Right renal cortex interstitium (tissue), 3 donors: Measurements from ENCODE around the gene CCL22. TPM values are rescaled to one million over a fixed set of nuclear protein-coding genes. Genes with fewer than 3 reads are reported as not detected.

Source experiments
- DNase-seq, 3 donors: peaks; one replicate each; pipeline ENCODE4 v3.0.0-alpha.2; 2013; ENCODE audit warnings: low read depth in 3 of 3, low spot score in 2 of 3
- polyA plus RNA-seq, 3 donors: library from polyadenylated mRNA; unstranded; fragments of 120-200 nt; gene quantifications; one replicate each; pipeline ENCODE4 v1.2.1, GENCODE V29; 2013; ENCODE audit not compliant: insufficient read length in 3 of 3

The CCL22 gene
- polyA plus RNA-seq, 3 donors, result 0.06 to 0.10 (median 0.07) TPM

DNA sequence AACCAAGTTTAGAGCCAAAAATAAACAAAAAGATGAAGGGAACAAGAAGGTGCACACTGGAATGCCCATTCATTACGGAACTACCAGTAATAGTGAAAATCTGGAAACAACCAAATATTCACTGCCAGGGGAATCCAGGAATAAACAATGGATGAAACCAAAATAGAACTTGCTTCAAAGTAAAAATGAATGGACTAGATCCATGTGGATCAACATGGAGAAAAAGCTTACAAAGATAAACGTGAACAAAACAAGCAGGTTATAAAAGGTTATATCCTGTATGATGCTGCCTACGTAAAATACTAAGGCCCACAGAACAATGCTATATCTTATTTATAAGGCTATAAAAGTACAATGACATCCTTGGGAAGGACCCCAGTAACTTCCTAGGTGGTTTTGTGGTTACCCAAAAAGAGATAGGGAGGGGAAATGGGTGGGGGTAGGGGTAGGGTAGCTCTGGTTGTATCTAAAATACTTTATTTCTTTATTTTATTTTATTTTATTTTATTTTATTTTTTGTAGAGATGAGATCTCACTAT is 12.8 kb upstream of the CCL22 start:
- DNase-seq, result no peak

DNA sequence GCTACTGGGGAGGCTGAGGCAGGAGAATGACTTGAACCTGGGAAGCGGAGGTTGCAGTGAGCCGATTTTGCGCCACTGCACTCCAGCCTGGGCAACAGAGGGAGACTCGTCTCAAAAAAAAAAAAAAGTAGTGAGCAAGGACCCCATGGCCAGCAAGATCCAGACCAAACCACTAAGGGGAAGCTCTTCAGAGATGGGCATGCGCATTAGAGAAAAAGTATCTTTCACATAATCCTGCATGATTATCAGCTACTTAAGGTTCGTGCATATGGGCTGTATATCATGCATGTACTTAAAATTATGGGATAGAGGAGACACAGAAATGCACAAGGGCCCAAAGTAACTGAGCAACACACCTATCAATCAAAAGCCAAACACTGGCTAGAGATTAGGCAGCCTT is 10.7 kb upstream of the CCL22 start:
- no peak for DNase-seq

DNA sequence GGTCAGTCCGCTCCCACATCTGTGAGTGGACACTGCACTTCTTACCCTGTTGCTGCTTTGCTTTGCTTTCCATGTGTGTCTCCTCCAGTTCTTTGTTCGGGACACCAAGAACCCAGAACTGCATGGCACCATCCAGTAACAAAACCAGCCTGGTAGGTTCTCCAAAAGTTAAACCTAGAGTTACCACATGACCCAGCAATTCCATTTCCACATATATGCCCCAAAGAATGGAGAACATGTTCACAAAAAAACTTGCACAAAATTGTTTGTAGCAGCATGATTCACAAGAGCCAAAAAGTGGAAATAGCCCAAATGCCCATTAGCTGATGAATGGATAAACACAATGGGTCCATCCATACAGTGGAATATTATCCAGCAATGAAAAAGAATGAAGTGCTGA is 10.3 kb upstream of the CCL22 start:
- no peak for DNase-seq

DNA sequence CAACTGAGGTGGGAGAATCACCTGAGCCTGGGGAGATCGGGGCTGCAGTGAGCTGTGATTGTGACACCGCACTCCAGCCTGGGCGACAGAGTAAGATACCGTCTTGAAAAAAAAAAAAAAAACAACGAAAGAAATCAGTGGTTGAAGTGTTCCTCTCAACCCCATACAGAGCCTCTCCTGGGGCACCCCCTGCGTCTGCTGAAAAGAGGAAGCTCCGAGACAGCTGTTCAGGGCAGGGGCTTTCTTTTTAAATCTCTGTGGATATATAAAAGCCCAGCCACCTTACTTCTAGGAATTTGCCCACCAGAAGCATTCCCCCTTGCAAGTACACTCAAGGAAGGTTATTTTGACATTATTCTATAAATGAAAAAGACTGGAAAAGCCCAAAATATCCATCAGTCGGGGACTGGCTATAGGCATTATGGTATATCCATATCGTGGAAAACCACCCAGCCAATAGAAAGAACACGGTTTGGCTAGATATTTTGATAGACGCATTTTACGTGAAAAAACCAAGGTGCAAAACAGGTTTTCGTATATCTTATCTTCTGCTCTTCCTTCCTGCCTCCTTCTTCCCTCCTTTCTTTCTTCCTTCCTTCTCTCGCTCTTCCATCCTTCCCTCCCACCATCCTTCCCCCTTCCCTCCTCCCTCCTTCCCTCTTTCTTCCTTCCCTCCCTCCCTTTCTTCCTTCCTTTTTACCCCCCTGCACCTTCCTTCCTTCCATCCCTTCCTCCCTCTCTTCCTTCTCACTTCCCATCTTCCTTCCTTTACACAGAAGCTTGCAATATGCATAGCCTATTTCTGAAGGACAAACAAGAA is 9.2 kb upstream of the CCL22 start:
- DNase-seq, result no peak

DNA sequence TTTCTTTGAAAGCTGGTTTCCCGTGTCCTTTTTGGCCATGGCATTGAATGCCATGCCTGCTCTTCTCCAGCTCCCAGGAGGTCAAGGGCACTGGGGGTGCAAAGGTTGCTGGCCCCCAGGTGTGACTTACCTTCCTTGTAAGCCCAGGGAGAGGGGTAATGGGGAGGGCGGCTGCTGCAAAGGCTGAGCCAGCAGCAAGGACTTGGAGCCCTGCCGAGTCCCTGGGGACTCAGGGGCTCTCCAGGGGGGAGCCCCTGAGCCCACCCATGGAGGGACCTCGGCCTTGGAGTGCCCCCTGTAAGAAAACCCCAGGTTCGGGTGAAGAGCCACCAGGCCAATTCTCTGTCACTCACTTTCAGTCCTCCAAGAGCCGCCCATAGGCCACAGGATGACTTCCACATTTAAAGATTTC is 5.9 kb upstream of the CCL22 start:
- no peak for DNase-seq

DNA sequence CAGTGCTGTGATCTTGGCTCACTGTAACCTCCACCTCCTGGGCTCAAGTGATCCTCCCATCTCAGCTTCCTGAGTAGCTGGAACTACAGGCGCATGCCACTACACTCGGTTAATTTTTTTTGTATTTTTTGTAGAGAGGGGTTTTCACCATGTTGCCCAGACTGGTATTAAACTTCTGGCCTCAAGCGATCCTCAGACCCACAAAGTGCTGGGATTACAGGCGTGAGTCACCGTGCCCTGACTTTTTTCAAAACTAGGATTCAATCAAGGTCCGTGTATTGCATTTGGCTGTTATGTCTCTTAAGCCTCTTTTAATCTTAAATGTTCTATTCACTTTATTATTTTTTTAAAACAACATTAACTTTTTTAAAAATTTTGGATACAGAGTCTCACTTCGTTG is 4.3 kb upstream of the CCL22 start:
- no peak for DNase-seq

DNA sequence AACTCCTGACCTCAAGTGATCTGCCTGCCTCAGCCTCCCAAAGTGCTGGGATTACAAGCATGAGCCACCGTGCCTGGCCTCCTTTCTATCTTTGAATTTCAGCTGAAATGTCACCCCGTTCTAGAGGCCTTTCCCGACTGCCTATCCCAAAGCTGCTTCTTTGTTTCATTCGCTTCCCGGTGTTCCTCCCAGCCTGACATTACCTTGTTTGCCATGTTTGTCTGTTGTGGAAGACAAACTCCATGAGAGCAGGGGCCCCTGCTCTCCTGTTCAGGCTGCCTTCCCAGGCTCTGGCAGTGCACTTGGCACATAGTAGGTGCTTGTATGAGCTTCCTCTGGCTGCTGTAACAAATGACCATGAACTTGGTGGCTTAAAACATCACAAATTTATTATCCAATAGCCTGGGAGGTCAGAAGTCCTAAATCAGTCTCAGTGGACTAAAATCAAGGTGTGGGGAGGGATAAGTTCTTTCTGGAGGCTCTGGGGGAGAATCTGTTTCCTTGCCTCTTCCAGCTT is 2.6 kb upstream of the CCL22 start:
- DNase-seq, result no peak

DNA sequence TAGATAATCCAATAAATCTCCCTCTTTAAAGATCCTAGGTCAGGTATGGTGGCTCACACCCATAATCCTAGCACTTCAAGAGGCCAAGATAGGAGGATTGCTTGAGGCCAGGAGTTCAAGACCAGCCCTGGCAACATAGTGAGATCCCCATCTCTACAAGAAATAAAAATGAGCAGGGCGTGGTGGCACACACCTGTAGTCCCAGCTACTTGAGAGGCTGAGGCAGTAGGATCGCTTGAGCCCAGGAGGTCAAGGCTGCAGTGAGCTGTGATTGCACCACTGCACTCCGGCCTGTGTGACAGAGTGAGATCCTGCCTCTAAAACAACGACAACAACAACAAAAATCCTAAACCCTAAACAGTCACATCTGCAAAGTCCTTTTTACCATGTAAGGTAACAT is 2.0 kb upstream of the CCL22 start:
- DNase-seq, result no peak

DNA sequence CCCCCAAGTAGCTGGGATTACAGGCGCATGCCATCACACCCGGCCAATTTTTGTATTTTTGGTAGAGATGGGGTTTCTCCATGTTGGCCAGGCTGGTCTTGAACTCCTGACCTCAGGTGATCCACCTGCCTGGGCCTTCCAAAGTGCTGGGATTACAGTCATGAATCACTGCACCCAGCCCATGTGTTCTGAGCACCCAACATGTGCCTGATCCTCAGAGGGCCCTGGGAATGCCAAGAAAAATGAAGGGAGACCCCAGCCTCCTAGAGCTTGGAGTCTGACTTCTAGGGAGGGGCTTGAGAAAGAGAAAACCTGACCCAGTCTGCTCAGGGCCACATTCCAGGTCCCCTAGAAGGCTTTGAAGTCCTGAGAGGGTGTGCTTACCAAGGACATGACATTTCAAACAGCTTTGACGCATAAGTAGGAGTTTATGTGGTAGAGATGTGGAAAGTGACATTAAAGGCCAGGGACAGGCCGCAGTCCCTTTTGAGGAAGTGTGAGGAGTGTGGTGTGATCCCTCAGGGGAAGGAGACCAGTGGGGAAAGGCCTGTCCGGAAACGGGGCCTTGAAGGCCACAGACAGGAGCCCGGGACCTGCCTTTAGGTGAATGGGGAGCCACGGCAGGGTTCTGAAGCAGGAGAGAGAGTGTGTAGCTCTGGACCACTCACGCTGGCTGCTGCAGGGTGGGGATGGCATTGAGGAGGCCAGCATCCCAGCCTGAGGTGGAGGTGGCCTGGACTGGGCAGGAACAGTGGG is 1.1 kb upstream of the CCL22 start:
- no peak for DNase-seq

DNA sequence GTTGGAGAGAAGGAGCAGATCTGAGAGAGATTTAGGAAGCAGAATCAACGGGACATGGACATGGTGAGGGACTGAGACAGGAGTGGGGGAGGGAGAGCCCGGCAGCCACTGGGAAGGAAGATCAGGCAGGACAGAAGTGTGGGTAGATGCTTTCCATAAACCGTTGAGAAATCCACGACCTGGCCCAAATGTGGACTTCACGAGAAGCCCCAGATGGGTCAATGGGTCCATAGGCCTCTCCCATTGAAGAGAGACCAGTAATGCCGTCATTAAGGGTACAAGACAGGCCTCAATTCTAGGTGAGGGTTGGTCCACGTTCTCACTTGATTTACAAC is 530 bp upstream of the CCL22 start:
- no peak for DNase-seq

DNA sequence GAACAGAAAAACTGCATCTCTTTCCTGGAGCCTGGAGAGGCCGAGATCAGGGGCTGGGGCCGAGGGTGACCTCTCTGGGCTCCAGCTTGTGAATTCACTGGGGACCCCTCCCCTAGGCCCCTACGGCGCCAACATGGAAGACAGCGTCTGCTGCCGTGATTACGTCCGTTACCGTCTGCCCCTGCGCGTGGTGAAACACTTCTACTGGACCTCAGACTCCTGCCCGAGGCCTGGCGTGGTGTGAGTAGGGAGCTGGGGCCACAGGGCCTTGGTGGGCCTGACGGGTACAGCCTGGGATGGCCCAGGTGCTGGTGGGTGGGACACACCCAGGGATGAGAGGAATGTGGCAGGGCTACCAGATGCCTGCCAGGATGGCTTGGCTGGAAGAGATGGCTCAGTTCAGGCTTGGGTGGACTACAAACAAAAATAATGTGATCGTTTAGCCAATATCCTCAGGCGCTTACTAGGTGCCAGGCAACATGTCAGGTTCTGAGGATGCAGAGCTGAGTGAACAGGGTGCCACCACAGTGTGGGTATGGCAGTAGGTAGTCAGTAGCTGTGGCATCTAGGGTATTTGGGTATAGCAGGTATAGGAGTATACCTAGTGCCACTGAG is 1.8 kb downstream of the CCL22 start:
- no peak for DNase-seq

DNA sequence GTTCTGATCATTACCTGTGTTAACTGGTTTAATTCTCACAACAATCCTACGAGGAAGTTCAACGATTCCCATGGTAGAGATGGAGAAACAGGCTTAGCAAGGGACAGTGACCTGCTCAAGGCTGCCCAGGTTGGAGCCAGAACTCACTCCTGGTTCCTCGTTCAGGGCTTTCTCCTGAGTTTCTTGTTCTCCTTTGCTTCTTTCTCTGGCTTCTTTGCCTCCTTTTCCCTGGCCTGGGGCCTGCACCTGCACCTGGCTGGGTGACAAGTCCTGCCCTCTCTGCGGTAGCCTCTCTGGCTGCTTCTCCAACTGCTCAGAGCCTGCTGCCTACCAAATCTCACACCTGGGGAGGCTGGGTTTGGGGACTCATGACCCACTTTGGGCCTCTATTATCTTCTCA is 2.8 kb downstream of the CCL22 start:
- no peak for DNase-seq

DNA sequence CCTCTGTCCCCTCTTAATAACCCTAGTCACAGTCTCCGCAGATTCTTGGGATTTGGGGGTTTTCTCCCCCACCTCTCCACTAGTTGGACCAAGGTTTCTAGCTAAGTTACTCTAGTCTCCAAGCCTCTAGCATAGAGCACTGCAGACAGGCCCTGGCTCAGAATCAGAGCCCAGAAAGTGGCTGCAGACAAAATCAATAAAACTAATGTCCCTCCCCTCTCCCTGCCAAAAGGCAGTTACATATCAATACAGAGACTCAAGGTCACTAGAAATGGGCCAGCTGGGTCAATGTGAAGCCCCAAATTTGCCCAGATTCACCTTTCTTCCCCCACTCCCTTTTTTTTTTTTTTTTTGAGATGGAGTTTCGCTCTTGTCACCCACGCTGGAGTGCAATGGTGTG is 5.6 kb downstream of the CCL22 start:
- no peak for DNase-seq

DNA sequence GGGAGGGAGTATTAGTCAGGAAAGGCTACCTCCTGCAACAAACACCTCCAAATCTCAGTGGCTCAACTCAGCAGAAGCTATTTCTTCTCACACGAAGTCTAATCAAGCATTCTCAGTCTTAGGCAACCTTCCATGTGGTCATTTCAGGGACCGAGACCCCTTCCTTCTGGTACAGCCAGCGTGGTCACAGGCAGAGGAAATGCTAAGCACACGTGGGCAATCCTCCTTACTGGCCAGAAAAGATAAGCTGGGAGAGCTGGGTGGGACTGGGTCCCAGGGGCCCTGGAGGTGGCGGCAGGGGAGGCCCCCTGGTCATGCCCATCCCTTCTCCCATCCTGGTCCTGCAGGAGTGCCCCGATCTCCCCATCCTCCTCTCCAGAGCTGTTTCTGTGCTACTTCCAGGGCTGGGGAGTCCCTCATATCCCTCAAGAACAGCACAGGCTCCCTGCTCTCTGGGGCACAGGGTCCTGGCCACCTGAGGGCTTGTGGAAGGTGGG is 8.0 kb downstream of the CCL22 start:
- no peak for DNase-seq

DNA sequence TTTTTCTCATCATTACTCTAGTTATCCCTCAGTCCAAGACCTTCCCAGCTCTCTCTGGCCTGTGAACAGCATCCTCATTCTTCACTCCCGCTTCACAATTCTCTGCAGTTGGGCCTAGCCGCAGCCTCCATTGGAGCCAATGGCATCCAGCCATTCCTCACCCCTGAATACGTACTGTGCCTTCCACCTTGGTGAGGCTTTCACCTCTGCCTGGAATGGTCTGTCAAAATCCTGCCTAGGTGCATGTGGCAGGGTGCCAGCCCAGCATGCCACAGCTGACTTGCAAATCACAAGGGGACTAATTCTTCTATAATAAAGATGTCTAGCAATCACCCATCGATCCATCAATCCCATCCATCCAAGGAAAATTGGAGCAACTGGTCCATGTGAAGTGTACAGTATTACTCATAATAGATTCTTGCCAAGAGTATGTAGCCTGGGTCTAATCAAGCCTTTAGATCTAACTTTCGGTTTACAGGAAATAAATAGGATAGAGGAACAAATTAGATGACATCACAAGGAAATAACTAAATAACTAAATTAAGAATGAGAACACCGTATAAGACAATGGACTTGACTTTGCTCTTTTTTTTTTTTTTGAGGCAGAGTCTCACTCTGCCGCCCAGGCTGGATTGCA is 8.7 kb downstream of the CCL22 start:
- no peak for DNase-seq

DNA sequence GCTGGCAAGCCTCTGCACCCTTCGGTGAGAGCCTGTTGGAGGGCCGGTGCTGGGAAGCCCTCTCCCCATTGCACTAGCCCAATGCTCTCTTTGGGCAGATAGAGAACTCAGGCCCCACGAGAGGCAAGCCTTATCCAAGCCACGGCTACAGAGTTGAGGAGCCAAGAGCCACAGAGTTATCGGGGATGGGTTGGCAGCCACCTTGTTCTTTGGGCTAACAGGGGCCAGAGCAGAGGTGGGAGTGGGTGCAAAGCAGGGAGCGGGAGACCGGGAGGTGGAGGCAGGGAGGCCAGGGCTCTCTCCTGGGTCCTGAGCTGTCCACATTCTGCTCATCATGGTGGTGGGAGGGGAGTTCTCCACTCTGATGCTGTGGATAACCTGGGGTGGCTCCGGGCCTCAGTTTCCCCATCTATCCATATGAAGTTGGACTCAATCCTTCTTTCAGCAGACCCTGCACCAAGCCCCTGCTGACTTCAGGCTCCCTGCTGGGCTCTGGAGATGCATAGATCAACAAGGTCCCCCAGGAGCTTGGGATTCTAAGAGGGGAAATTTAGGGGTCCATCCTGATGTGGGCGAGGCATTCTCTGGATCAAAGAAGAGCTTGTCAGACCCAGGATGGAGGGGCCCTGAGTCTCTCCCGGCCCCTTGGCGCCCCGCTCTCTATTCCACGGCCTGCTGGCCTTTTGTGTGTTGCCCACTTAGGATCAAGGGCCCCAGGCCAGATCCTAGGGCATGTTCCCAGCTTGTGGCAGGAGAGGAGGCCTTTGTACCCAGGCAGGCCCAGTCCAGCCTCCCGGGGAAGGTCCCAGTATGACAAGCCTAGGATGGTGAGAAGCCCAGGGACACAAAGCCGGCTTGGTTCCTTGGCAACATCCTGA is 13.2 kb downstream of the CCL22 start:
- DNase-seq, result no peak

DNA sequence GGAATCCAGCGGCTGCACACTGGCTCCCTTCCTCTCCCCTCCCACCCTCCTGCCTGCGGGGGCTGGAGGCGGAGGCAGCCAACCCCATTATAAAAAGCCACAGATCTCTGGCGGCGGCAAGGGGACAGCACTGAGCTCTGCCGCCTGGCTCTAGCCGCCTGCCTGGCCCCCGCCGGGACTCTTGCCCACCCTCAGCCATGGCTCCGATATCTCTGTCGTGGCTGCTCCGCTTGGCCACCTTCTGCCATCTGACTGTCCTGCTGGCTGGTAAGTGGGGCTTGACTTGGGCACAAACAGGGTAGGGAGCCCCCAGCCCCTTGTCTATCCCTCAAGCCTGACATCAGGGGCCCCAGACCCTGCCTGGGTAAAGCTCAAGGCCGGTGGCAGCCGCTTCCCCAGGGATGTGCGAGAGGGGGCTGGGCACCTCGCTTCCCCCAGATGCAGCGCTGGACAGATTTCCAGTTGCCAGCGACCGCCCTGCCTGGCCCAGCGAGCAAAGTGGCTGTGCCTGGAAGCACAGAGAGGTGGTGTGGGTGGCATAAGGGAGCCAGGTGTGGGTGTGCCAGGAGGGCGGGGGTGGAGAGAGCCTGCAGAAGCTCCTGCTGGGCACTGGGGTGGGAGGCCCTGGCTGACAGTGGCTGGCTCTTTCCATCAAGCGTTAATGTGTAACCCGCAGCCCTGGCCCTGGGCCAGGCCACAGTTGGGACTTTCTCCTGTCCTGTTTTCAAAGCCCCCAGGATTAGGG is 14.0 kb downstream of the CCL22 start, which contains the start of gene CX3CL1:
TSS of gene CX3CL1 (plus strand) at position 119 of the 745 bp plus-strand sequence. CDS start at position 198, 79 bp downstream.
- peak; percentile 65 to 78 (median 73) for DNase-seq

DNA sequence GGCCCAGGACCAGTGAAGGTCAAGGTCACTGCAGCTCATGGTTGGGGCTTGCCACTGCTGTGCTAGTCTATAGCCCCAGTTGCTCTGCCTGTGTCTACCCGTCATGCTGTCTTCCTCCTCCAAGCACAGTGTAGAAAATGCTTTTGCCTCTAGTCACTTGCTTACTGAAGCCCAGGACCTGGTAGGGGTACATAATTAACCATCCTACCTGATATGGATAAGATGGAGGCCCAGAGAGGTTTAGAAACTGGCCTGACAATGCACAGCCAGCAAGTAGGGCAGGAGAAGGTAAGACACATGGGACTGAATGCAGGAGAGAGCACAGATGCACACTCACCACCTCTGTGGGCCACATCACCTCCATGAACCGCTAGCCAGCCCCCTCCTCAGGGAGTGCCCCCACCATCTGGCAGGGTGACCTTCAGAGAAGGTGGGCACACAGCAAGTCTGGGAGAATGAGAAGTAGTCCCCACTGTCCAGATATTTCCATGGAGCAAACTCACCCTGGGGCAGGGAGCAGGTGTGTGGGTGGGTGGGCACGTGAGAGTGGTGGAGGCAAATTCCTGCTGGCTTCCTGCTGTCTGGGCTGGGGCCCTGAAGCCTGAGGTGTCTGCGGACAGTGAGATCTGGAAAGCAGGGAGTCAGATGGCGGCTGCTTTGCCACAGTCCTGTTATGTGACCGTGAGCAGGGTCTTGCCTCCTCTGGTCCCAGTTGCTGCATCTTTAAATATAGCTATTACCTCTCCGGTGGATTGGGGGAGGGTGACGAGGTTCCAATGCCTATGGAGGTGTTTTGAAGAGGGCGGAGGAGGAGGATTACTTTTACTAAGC is 14.7 kb downstream of the CCL22 start:
- DNase-seq, result no peak
